GF-D8 (cell line): Measurements from ENCODE around the gene KCNN1.
A peak's percentile ranks its signal among the peaks of the same experiment; 100 is the strongest.
"Not testable (repeated sequence)": the region's sequence is repeated elsewhere in the genome, so short reads cannot be mapped to it uniquely, and the experiment has no call there.

Source experiments
- DNase-seq: peaks from one replicate; lab custom pipeline; 2025; lab: John Stamatoyannopoulos, UW

The KCNN1 gene

DNA sequence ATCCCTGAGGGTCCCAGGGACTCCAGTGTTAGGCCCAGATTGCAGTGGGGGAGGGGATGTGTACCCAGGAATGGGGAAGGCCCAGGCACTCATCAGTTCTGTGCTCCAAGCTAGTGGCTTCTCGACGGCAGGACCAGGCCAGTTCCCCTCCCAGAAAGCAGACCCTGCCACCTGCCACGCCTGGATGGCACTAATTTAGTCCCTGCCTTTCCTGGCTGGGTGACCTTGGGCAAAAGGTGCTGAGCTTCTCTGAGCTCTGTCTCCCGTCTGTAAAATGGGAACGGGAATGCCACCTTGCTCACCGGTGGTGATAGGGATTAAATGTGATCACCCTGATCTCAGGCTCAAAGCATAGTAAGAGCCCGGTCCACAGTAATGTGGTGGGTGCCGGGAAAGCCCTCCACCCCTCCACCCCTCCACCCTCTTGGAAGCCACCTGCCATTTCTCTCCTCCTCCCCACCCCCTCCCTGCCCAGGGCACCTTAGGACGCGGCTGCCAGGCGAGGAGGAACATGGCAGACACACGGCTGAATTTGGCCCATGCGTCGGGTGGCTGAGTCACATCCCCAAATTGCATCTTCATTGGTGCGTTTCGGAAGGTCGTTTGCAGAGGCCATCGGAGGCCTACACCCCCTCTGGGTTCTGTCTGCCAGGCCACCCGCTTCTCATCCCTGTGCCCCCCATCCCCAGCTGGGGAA, 2.3 kb downstream of the KCNN1 start:
- DNase-seq, result no peak

DNA sequence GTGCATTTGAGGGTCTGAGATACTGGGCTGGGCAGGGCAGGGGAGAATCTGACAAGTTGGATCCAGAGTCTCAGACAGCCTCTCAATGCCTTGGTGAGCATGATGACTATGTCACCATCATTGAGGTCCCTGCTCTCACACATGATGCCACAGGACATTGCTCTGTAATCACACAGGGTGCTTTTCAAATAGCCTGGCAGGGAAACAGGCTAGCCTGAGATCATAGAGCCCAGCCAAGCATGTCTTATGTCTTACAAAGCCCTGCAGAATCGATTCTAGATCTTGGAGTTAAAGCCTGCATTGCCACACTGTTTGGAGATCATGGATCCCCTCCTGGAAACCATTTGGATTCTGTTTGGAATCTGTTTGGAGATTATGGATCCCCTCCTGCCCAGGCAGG, 5.3 kb downstream of the KCNN1 start:
- DNase-seq, result no peak

DNA sequence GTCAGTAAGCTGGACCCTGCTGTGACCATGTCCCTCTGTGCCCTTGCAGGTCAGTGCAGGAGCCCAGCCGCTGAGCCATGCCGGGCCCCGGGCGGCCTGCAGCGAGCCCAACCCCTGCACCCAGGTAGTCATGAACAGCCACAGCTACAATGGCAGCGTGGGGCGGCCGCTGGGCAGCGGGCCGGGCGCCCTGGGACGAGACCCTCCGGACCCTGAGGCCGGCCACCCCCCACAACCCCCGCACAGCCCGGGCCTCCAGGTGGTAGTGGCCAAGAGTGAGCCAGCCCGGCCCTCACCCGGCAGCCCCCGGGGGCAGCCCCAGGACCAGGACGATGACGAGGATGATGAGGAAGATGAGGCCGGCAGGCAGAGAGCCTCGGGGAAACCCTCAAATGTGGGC, 6.9 kb downstream of the KCNN1 start:
- no peak for DNase-seq

DNA sequence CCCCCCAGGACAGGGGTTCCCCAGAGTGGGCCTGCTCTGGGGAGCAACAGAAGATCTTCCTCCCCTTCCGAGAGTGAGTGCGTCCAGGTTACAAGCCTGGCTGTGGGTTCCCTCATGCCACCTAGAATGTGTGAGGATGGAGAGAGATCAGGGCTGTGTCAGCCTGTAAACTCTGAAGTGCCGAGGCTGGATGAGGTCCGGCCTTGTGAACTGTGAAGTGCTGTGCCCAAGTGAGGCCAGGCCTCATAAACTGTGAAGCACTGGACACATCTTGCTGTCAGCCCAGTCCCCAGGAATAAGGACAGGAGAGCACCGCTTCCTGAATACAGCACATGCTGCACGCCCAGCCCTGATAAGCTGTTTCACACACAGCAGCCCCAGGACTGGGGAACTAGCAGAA, 7.6 kb downstream of the KCNN1 start:
- DNase-seq, result no peak

DNA sequence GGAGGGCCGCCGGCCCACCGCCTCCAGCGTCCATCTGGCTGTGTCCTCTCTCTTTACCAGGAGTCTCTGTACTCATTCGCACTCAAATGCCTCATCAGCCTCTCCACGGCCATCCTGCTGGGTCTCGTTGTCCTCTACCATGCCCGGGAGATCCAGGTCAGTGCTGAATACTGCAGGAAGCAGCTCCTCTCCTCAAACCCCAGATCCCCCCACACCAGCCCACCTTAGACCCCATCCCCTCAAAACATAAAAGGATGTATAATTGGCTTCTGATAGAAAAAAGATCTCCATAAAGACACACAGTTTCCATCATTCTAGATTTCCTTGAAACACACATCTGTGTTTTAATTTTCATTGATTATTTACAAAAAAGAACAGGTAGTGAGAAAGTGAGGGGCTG, 8.1 kb downstream of the KCNN1 start:
- no peak for DNase-seq

- DNase-seq, result no peak
Observed at GRCh38 chr19:17977021-17977420, 10.1 kb downstream of the KCNN1 start.

DNA sequence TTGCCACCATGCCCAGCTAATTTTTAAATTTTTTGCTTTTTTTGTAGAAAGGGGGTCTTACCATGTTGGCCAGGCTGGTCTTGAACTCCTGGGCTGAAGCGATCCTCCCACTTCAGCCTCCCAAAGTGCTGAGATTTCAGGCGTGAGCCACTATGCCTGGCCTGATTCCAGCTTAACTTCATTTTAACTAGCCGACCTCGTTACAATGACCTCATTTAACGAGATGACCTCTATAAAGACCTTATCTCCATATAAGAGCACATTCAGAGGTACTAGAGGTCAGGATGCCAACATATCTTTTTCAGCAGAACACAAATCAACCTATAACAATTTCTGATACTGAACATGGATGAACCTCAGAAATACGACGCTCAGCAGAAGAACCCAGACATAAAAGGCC, 10.6 kb downstream of the KCNN1 start:
- DNase-seq, result no peak

- no peak for DNase-seq
Observed at GRCh38 chr19:17981611-17982010, 14.7 kb downstream of the KCNN1 start.

DNA sequence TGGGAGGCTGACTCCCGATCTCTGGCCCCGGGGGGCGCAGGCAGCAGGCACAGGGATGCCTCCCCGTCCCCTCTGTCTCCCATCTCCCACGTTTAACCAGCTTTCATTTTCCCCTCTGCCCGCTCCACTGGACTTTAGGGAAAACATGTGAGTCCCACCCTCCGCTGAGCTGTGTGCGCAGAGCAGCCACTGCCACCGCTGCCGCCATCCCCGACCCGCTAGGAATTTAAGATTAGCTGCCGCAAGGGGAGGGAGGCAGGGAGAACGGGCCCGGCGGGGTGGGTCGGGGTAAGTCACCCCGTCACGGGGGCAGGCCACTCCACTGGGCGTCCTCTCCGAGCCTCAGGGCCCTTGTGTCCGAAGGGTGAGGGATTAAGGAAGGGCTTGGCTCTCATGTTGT, 15.5 kb downstream of the KCNN1 start:
- DNase-seq, result no peak

DNA sequence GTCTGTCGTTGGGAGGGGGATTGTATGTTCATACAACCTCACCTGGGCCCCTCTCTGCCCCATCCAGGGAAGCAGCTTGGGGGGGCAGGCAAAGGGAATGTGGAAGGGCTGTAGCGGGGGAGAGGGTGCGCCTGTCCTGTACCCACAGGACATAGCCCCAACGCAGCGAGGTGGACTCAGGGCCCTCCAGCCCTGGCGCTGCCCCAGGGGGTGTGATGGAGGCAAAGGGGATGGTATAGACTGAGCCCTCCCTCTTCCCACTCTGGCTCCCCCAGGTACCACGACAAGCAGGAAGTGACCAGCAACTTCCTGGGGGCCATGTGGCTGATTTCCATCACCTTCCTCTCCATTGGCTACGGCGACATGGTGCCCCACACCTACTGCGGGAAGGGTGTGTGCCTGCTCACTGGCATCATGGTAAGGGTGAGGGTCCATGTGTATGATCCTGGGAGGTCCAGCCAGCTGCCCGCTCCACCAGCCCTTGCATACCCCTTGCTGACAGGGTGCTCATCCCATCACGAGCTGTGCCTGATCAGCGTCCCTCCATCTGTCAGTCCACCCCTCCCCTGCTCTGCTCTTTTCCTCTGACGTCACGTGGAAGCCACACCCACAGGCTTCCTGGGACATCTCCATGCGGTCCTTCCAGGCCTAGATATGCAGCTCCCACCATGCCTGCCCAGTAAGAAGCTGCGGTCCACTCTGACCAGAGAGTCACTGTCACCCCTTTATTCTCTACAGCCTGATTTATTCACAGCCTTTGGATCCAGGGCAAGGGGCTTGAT, 18.3 kb downstream of the KCNN1 start:
- DNase-seq, result no peak

DNA sequence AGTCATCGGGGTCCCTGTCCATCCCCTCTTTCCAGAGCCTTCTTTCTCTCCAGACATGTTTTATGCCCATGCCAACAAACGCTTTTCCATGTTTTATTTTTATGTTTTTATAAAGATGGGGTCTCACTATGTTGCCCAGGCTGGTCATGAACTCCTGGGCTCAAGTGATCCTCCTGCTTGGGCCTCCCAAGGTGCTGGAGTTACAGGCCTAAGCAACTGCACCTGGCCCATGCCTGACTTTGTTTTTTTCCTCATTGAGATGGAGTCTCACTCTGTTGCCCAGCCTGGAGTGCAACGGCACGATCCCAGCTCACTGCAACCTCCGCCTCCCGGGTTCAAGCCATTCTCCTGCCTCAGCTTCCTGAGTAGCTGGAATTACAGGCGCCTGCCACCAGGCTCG, 19.7 kb downstream of the KCNN1 start:
- DNase-seq, result not testable (repeated sequence)

- no peak for DNase-seq
Observed at GRCh38 chr19:17988161-17988560, 21.3 kb downstream of the KCNN1 start.

DNA sequence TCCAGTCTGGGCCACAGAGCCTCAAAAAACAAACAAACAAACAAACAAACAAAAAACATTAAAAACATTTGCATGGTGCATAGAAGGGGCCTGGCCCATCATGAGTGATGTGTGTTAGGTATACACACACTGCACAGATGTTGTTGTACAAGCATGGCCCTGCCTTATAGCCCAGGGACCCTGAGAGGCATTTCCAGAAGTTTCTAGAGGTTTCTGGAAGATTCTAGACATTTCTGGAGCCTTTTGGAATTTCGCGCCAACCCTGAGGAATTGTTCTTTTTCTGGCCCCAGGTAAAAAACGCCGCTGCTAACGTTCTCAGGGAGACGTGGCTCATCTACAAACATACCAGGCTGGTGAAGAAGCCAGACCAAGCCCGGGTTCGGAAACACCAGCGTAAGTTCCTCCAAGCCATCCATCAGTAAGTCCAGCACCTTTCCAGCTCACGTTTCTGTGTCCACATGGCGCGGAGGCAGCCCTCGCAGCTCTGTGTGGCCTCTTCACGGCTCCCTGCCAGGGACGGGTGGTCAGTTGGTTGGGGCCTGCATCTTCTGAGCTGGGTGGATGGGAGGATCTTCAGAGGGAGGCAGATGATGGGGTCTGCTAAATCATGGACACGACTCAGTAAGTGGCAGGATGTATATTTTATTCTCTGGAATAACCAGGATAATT, 22.7 kb downstream of the KCNN1 start:
- DNase-seq, result no peak

GRCh38 chr19:17993076-17993813, 26.3 kb downstream of the KCNN1 start:
- no peak for DNase-seq

- DNase-seq, result no peak
Observed at GRCh38 chr19:17996826-17997316, 30.0 kb downstream of the KCNN1 start.

DNA sequence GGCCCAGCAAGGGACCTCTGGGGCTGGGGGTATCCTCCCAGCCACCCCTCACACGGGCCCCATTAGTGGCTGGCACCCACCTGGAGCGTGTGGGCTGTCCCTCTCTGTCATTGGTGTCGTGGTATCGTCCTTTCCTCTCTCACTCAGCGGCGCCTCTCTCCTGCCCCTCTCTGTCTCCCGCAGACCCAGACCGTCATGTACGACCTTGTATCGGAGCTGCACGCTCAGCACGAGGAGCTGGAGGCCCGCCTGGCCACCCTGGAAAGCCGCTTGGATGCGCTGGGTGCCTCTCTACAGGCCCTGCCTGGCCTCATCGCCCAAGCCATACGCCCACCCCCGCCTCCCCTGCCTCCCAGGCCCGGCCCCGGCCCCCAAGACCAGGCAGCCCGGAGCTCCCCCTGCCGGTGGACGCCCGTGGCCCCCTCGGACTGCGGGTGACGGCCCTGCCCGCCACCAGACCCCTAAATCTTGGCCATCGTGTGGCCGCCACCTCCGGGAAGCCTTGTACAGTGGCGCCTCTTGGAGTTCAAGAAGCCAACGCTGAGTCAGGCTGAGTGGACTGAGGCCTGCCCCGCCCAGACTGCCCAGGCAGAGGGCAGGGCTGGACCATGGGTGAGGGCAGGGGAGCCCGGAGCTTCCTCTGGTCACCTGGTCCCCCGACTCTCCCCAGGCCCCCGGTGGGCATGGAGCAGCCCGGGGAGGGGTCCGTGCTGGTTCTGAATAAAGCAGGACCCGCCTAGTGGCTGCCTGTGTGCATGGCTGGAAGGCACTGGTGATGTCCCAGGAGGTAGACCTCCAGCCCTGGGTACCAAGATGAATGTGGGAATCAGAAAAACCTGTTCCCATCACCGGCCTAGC, 31.3 kb downstream of the KCNN1 start:
- DNase-seq, result no peak

GRCh38 chr19:17998827-17999150, 31.9 kb downstream of the KCNN1 start:
- no peak for DNase-seq

- DNase-seq, result no peak
Observed at GRCh38 chr19:17999684-18000479, 33.0 kb downstream of the KCNN1 start.

DNA sequence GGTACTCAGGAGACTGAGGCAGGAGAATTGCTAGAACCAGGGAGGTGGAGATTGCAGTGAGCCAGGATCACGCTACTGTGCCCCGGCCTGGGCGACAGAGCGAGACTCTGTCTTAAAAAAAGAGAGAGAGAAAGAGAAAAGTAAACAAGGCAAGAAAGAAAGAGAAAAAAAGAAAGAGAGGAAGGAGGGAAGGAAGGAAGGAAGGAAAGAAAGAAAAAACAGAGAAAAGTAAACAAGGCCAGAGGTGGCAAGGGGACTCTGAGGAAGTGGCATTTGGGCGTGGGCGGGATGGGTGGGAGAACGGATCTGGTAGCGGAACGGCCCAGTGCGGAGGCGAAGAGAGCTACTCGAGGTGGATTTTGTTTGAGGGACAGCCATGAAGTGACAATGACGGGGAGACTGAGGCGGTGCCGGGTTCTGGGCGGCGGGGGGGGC, 33.6 kb downstream of the KCNN1 start:
- peak; percentile 36 for DNase-seq

- DNase-seq, result peak; percentile 58
Observed at GRCh38 chr19:18000915-18001776, 34.2 kb downstream of the KCNN1 start.
